HFFc6 (cell line): ENCODE data around the gene GPR162. TPM values are rescaled to one million over a fixed set of nuclear protein-coding genes. Genes with fewer than 3 reads are reported as not detected.
A peak's percentile ranks its signal among the peaks of the same experiment; 100 is the strongest.
"Not testable (repeated sequence)": the region's sequence is repeated elsewhere in the genome, so short reads cannot be mapped to it uniquely, and the experiment has no call there.

Experiments used
- DNase-seq: peaks from one replicate; pipeline ENCODE4 v3.0.0-alpha.2; 2018
- H3K27ac Mint-ChIP-seq: 2 replicates; pipeline ENCODE4 v1.8.0; 2020; ENCODE audit warnings: mild to moderate bottlenecking, mixed read lengths
- H3K27me3 Mint-ChIP-seq: 2 replicates; pipeline ENCODE4 v1.8.0; 2021; ENCODE audit warnings: mild to moderate bottlenecking, moderate library complexity, mixed read lengths; ENCODE audit not compliant: insufficient read depth
- H3K36me3 Mint-ChIP-seq: 2 replicates; pipeline ENCODE4 v1.8.0; 2021; ENCODE audit warnings: low read depth, mixed read lengths
- H3K4me1 Mint-ChIP-seq: 2 replicates; pipeline ENCODE4 v1.8.0; 2020; ENCODE audit warnings: low read depth, mixed read lengths
- H3K4me3 Mint-ChIP-seq: 2 replicates; pipeline ENCODE4 v1.8.0; 2020; ENCODE audit warnings: mild to moderate bottlenecking, moderate library complexity, mixed read lengths
- H3K9me3 Mint-ChIP-seq: 2 replicates; pipeline ENCODE4 v1.8.0; 2020; ENCODE audit warnings: mild to moderate bottlenecking, mixed read lengths
- total RNA-seq, 6 experiments: library from RNA; stranded (reverse); fragmentation: NEBNext Ultra II Directional; extraction: Animal tissue kit (Norgen Biotek cat#: 25700); gene quantifications; 2 replicates in 1 of 6; 3 replicates in 5 of 6; pipeline ENCODE4 v1.2.3, GENCODE V29; 2021
- TF ChIP-seq, protein P1 (sequence below): fragments of 200-600 bp; sonication (generic); IDR thresholded peaks from 2 replicates; pipeline ENCODE4 v1.5.0; 2021; ENCODE audit warnings: antibody characterized with exemption, mild to moderate bottlenecking

GPR162 gene
- total RNA-seq, 6 experiments from 2014 or later: 0.78 to 3.1 (median 2.6) TPM

DNA sequence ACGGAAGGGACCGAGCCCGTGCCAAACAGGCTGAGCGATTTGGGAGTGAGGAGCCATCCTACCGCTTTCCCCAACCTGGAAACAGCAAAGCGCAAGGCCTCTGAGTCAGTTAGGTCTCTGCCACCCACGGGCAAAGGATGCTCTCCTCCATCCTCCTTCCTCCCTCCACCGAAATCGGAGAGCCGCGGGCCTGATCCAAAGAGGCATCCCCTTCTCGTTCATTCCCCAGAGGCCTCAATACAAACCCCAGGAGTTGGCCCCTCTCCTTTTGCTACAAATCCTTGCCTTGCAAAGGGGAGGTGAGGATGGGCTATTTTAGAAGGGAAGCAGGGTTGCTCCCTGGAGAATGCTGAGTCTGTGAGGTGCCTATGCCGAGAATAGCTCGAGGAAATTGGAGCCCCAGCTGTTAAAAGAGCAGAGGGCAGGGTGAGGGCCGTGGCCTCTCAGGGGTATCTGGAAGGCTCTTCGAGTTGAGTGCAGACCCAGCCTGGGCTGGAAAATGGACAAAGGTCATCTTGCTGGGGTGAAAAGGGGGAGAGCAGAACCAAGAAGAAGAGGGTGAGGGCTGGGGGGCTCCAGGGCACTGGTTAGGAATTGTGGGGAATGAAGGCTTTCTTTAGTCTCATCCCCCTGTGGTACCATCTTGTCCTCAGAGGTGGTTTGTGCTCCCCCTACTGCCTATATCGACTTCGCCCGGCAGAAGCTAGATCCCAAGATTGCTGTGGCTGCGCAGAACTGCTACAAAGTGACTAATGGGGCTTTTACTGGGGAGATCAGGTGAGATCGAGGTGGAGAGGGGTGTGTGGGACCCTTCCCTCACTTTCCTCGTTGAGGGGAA is 46.8 kb downstream of the GPR162 start:
- H3K9me3 Mint-ChIP-seq: no peaks in the 10 kb centered on the region
- H3K27ac Mint-ChIP-seq: peak overlapping the region; percentile 85
- H3K4me1 Mint-ChIP-seq: peaks cover 49% of the 10 kb centered on the region
- DNase-seq: peak; percentile 8
- peak overlapping the region; percentile 97 for H3K4me3 Mint-ChIP-seq
- H3K27me3 Mint-ChIP-seq: peaks cover 17% of the 10 kb centered on the region
- peaks cover 58% of the 10 kb centered on the region for H3K36me3 Mint-ChIP-seq
- TF ChIP-seq, protein P1, sequence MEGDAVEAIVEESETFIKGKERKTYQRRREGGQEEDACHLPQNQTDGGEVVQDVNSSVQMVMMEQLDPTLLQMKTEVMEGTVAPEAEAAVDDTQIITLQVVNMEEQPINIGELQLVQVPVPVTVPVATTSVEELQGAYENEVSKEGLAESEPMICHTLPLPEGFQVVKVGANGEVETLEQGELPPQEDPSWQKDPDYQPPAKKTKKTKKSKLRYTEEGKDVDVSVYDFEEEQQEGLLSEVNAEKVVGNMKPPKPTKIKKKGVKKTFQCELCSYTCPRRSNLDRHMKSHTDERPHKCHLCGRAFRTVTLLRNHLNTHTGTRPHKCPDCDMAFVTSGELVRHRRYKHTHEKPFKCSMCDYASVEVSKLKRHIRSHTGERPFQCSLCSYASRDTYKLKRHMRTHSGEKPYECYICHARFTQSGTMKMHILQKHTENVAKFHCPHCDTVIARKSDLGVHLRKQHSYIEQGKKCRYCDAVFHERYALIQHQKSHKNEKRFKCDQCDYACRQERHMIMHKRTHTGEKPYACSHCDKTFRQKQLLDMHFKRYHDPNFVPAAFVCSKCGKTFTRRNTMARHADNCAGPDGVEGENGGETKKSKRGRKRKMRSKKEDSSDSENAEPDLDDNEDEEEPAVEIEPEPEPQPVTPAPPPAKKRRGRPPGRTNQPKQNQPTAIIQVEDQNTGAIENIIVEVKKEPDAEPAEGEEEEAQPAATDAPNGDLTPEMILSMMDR: no peak

DNA sequence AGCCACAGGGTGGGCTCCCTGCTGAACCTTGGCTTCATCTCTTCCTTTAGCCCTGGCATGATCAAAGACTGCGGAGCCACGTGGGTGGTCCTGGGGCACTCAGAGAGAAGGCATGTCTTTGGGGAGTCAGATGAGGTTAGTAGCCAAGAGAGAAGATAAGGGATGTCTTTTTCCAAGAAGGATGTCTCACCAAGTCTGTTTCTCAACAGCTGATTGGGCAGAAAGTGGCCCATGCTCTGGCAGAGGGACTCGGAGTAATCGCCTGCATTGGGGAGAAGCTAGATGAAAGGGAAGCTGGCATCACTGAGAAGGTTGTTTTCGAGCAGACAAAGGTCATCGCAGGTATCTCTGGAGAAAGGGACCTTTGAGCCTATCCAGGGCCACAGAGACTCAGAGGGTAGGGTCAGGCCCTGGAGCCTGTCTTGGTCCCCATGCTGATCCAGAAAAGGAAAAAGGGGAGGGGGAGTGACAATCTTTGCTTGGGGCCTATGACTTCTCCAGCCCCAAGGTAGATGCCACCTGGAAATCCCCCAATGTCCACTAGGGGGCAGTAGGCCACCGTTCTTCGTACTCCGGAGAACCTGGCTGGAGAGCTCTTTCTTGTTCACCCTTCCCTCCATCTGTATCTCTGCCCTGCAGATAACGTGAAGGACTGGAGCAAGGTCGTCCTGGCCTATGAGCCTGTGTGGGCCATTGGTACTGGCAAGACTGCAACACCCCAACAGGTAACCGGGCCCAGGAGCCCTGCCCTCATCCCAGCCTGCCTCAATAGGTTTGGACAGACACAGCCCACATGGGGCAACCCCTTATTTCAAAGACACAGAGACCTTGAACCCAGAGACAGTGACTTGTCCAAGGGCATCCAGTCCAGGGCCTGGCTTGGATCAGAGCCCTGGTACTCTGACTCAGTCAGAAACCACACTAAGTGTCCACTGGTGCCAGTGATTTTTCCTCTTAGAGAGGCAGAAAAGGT is 47.7 kb downstream of the GPR162 start:
- Mint-ChIP-seq H3K36me3 (peaks cover 54% of the 10 kb centered on the region), H3K4me3 (peak overlapping the region; percentile 97), H3K4me1 (peaks cover 53% of the 10 kb centered on the region), H3K9me3 (no peaks in the 10 kb centered on the region), H3K27me3 (peaks cover 14% of the 10 kb centered on the region), H3K27ac (peak overlapping the region; percentile 85)
- TF ChIP-seq, protein P1: peak; percentile 96
- DNase-seq: peak; percentile 50

- Mint-ChIP-seq H3K27me3 (peaks cover 14% of the 10 kb centered on the region), H3K27ac (peak overlapping the region; percentile 85), H3K4me1 (peaks cover 58% of the 10 kb centered on the region), H3K4me3 (peak overlapping the region; percentile 97), H3K36me3 (peaks cover 45% of the 10 kb centered on the region)
- not testable (repeated sequence) for DNase-seq, H3K9me3 Mint-ChIP-seq
Measured at GRCh38 chr12:6870304-6870703, 48.7 kb downstream of the GPR162 start.

DNA sequence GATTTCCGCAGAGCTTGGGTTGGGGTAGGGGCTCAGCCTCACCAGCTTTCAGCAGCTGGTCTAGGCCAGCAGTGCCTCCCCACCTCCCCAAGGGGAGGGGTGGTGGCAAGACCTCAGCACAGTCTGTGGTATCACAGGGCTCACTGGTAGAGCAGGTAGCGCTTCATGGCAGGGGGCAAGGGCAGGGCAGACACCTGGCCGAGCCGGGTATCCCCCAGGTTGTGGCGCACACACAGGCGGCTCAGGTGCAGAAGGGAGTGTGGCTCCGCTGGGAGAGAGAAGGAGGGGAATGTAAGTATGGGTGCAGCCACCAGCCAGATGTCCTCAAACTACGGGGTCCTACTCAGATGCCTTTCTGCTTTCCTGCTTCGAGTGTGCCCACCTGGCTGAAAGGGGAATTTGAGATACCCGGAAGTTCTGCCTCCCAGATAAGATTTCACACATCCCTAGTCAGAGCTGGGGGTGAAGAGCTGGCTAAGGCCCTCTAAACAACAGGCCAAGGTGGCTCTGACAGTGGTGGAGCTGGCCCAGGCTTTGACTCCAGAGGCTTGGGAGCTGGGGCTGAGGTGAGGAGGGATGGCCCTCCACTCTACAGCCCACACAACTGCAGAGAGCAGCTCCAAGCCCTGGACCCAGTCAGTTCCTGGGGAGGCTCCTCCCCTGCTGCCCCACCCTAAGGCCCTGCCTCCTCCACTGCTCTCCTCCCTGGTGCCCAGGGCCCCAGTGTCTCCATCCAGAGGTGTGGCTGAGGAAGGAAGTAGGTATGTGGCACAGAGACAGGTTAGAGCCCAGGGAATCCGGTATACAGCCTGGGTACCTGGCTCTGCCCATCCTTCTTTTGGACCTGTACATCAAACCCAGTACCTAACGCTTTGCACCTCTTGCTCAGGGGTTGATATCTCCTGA is 49.7 kb downstream of the GPR162 start:
- no peaks in the 10 kb centered on the region for H3K9me3 Mint-ChIP-seq
- H3K4me1 Mint-ChIP-seq: peaks cover 58% of the 10 kb centered on the region
- peaks cover 14% of the 10 kb centered on the region for H3K27me3 Mint-ChIP-seq
- peak overlapping the region; percentile 93 for H3K4me3 Mint-ChIP-seq
- peaks cover 39% of the 10 kb centered on the region for H3K36me3 Mint-ChIP-seq
- peak; percentile 18 for DNase-seq
- TF ChIP-seq, protein P1: no peak
- peak overlapping the region; percentile 86 for H3K27ac Mint-ChIP-seq

- Mint-ChIP-seq H3K36me3 (peaks cover 35% of the 10 kb centered on the region), H3K4me1 (peaks cover 52% of the 10 kb centered on the region), H3K27ac (peak overlapping the region; percentile 86), H3K27me3 (peaks cover 10% of the 10 kb centered on the region), H3K4me3 (peak overlapping the region; percentile 93), H3K9me3 (no peaks in the 10 kb centered on the region)
- DNase-seq: peak; percentile 58
- TF ChIP-seq, protein P1: peak; percentile 96
Measured at GRCh38 chr12:6872073-6873048, 50.7 kb downstream of the GPR162 start.
